ENCODE measurements around the gene LY6G5B.

The LY6G5B gene

DNA sequence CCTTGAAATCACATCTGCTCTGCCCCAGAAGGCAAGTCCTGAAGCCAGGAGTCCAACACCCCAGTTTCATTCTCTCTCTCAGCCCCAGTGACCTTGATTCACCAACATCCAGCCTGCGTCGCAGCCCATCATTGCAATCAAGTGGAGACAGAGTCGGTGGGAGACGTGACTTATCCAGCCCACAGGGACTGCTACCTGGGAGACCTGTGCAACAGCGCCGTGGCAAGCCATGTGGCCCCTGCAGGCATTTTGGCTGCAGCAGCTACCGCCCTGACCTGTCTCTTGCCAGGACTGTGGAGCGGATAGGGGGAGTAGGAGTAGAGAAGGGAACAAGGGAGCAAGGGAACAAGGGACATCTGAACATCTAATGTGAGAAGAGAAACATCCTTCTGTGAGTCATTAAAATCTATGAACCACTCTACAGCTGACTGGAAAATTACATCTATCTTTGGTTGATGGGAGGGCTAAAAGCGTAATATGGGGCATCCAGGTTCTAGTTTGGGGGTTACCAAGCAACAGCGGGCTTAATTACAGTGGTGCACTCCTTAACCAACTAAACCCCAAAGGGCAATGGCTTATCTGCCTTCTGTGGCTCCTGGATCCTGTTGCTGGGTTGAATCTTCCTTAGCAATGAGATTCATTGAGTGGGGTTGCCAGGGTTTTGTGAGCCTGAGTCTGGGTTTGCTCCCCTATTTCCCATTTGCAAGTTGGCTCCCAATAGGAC, 47.9 kb downstream of the LY6G5B start:
- Histone ChIP-seq H3K27me3 (ENCODE audit: control insufficient read depth in 3 of 3, insufficient read depth in 3 of 3, low read depth in 1 of 3, low read length in 3 of 3) (peaks cover 0 to 3% (median 0%) of the 10 kb centered on the region in 3 experiments), H3K14ac (ENCODE audit: low read length) (no peak overlapping the region), H3K27ac (replicated peaks; ENCODE audit: low read length) (no peak overlapping the region), H3K4me3 (ENCODE audit: low read length in 2 of 2) (no peak overlapping the region), H2BK15ac (ENCODE audit: low read length) (no peak overlapping the region), H3K4ac (ENCODE audit: low read length) (no peak overlapping the region), H3K36me3 (replicated peaks in 1 of 2; ENCODE audit: control insufficient read depth in 2 of 2, insufficient read depth in 2 of 2, low read length in 2 of 2) (no peaks in the 10 kb centered on the region), H4K8ac (ENCODE audit: low read depth, low read length) (no peak overlapping the region), H2BK12ac (ENCODE audit: low read length) (no peak overlapping the region), H3K9ac (ENCODE audit: low read depth, low read length, poor library complexity) (no peak overlapping the region), H2BK120ac (ENCODE audit: low read depth, low read length) (no peak overlapping the region), H3K9me3 (replicated peaks in 1 of 2; ENCODE audit: control insufficient read depth in 2 of 2, insufficient read depth in 1 of 2, low read depth in 1 of 2, low read length in 2 of 2) (no peaks in the 10 kb centered on the region), H2BK5ac (ENCODE audit: low read length) (no peak overlapping the region), H2AFZ (ENCODE audit: low read length) (no peak overlapping the region), H3K4me1 (ENCODE audit: control insufficient read depth in 2 of 2, insufficient read depth in 1 of 2, low read depth in 1 of 2, low read length in 2 of 2) (peaks cover 13 to 14% of the 10 kb centered on the region in 2 donors), H3K79me1 (ENCODE audit: low read depth, low read length) (no peaks in the 10 kb centered on the region), H2AK5ac (ENCODE audit: low read depth, low read length) (peak overlapping the region; percentile 71), H3K23ac (ENCODE audit: low read depth, low read length, poor library complexity) (peak overlapping the region; percentile 71), H4K91ac (ENCODE audit: low read depth, low read length, poor library complexity) (no peak overlapping the region), H3K18ac (ENCODE audit: low read length) (no peak overlapping the region), H3K4me2 (ENCODE audit: insufficient read depth, low read length, poor library complexity, severe bottlenecking) (no peak overlapping the region)
- no peak for DNase-seq (ENCODE audit: low spot score)
- no CpG with 5 or more reads among the region's 10 CpGs for WGBS, 2 donors (ENCODE audit: extremely low coverage in 2 of 2, insufficient read length in 2 of 2, insufficient replicate concordance in 1 of 2)

DNA sequence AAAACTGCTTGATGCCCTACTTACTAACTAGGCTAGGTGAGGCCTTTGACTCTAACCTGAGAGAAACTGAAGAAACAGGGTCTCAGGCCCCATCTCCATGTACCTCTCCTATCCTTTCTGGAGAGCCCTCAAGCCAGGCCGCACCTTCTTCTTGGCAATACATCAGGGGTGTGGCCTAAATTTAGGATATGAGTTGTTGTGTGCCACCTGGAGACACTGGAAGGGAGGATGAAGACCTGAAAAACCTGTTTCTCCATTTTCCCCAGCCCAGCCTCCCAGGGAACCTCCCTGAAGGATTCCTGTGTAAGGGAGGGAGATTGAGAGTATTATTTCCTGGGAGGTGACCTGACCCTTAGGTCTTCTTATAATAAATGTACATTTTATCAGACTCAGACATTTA, 48.5 kb downstream of the LY6G5B start:
- H2BK5ac ChIP-seq (ENCODE audit: low read length): no peak overlapping the region
- no CpG with 5 or more reads among the region's 1 CpG for WGBS, 2 donors (ENCODE audit: extremely low coverage in 2 of 2, insufficient read length in 2 of 2, insufficient replicate concordance in 1 of 2)

DNA sequence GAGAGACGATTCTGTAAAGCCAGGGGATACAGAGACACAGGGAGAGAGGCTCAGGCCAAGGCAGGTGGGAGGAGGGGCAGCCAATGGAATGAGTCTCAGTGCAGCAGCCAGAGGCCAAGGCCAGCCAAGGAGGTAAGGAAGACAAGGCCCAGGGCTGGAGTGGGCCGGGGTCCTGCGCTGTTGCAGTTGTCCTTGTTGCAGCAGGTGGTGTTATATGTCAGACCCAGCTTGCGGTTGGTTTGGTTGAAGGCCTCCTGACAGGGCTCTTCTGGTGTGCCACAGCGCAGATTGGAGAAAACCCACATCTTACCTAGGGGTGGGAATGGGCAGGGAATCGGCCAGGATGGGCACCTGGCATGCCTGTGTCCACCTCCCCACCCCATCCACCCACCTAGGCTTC, 49.2 kb downstream of the LY6G5B start:
- Histone ChIP-seq H2BK120ac (ENCODE audit: low read depth, low read length) (no peak overlapping the region), H3K27me3 (ENCODE audit: control insufficient read depth in 3 of 3, insufficient read depth in 3 of 3, low read depth in 1 of 3, low read length in 3 of 3) (peaks cover 0 to 3% (median 0%) of the 10 kb centered on the region in 3 experiments), H3K4me2 (ENCODE audit: insufficient read depth, low read length, poor library complexity, severe bottlenecking) (no peak overlapping the region), H3K79me1 (ENCODE audit: low read depth, low read length) (no peaks in the 10 kb centered on the region), H4K8ac (ENCODE audit: low read depth, low read length) (no peak overlapping the region), H2AK5ac (ENCODE audit: low read depth, low read length) (peak overlapping the region; percentile 57), H3K9ac (ENCODE audit: low read depth, low read length, poor library complexity) (no peak overlapping the region), H2AFZ (ENCODE audit: low read length) (no peak overlapping the region), H3K4me3 (ENCODE audit: low read length in 2 of 2) (no peak overlapping the region), H3K4ac (ENCODE audit: low read length) (no peak overlapping the region), H3K9me3 (replicated peaks in 1 of 2; ENCODE audit: control insufficient read depth in 2 of 2, insufficient read depth in 1 of 2, low read depth in 1 of 2, low read length in 2 of 2) (no peaks in the 10 kb centered on the region), H3K36me3 (replicated peaks in 1 of 2; ENCODE audit: control insufficient read depth in 2 of 2, insufficient read depth in 2 of 2, low read length in 2 of 2) (peaks cover 0 to under 1% of the 10 kb centered on the region in 2 donors), H2BK15ac (ENCODE audit: low read length) (no peak overlapping the region), H3K23ac (ENCODE audit: low read depth, low read length, poor library complexity) (peak overlapping the region; percentile 8), H2BK5ac (ENCODE audit: low read length) (no peak overlapping the region), H3K14ac (ENCODE audit: low read length) (no peak overlapping the region), H4K91ac (ENCODE audit: low read depth, low read length, poor library complexity) (no peak overlapping the region), H3K18ac (ENCODE audit: low read length) (no peak overlapping the region), H3K4me1 (ENCODE audit: control insufficient read depth in 2 of 2, insufficient read depth in 1 of 2, low read depth in 1 of 2, low read length in 2 of 2) (peaks cover 5 to 7% of the 10 kb centered on the region in 2 donors), H2BK12ac (ENCODE audit: low read length) (no peak overlapping the region), H3K27ac (replicated peaks; ENCODE audit: low read length) (no peak overlapping the region)
- WGBS, 2 donors (ENCODE audit: extremely low coverage in 2 of 2, insufficient read length in 2 of 2, insufficient replicate concordance in 1 of 2): no CpG with 5 or more reads among the region's 6 CpGs
- DNase-seq (ENCODE audit: low spot score): no peak

More for the DNA sequence above, 48.5 kb downstream of the LY6G5B start:
- H3K9me3 ChIP-seq (replicated peaks in 1 of 2; ENCODE audit: control insufficient read depth in 2 of 2, insufficient read depth in 1 of 2, low read depth in 1 of 2, low read length in 2 of 2): no peaks in the 10 kb centered on the region
- no peak for DNase-seq (ENCODE audit: low spot score)
- H4K8ac ChIP-seq (ENCODE audit: low read depth, low read length): no peak overlapping the region
- H2AFZ ChIP-seq (ENCODE audit: low read length): no peak overlapping the region
- no peak overlapping the region for H2BK15ac ChIP-seq (ENCODE audit: low read length)
- H3K4ac ChIP-seq (ENCODE audit: low read length): no peak overlapping the region
- H3K4me1 ChIP-seq (ENCODE audit: control insufficient read depth in 2 of 2, insufficient read depth in 1 of 2, low read depth in 1 of 2, low read length in 2 of 2): peaks cover 12 to 14% of the 10 kb centered on the region in 2 donors
- no peak overlapping the region for H2AK5ac ChIP-seq (ENCODE audit: low read depth, low read length)
- H3K27ac ChIP-seq (replicated peaks; ENCODE audit: low read length): no peak overlapping the region
- H3K4me2 ChIP-seq (ENCODE audit: insufficient read depth, low read length, poor library complexity, severe bottlenecking): no peak overlapping the region
- H3K27me3 ChIP-seq (ENCODE audit: control insufficient read depth in 3 of 3, insufficient read depth in 3 of 3, low read depth in 1 of 3, low read length in 3 of 3): peaks cover 0 to 3% (median 0%) of the 10 kb centered on the region in 3 experiments
- no peak overlapping the region for H3K18ac ChIP-seq (ENCODE audit: low read length)
- H2BK120ac ChIP-seq (ENCODE audit: low read depth, low read length): no peak overlapping the region
- no peak overlapping the region for H4K91ac ChIP-seq (ENCODE audit: low read depth, low read length, poor library complexity)
- no peak overlapping the region for H3K9ac ChIP-seq (ENCODE audit: low read depth, low read length, poor library complexity)
- H3K36me3 ChIP-seq (replicated peaks in 1 of 2; ENCODE audit: control insufficient read depth in 2 of 2, insufficient read depth in 2 of 2, low read length in 2 of 2): no peaks in the 10 kb centered on the region
- H3K23ac ChIP-seq (ENCODE audit: low read depth, low read length, poor library complexity): no peak overlapping the region
- no peak overlapping the region for H3K4me3 ChIP-seq (ENCODE audit: low read length in 2 of 2)
- H3K14ac ChIP-seq (ENCODE audit: low read length): no peak overlapping the region
- no peak overlapping the region for H2BK12ac ChIP-seq (ENCODE audit: low read length)
- no peaks in the 10 kb centered on the region for H3K79me1 ChIP-seq (ENCODE audit: low read depth, low read length)

DNA sequence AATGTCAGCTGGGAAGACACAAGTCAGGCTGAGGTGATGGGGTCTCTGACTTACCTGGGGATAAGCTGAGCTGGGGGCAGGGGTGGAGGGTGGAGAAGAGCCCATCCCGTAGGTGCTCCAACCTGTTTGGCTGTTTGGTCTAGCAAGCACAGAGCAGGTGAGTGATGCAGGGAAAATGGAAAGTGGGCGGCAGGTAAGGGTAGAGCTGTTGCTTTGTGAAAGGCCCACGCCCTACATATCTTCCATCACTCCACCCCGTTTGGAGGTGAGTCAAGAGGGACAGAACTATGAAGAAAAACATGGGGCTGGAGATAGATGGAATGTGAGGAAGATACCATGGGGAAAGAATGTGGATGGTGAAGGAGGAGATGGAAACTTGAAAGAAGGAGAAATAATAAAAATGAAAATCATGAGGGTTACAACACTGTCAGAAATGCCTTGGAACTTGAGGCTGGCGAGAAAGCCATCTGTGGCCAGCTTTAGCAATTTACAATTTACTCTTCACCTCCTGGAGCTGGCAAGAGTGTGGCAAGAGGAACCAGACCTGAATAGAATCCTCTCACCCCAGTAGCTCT, 50.5 kb downstream of the LY6G5B start:
- H3K9me3 ChIP-seq (replicated peaks in 1 of 2; ENCODE audit: control insufficient read depth in 2 of 2, insufficient read depth in 1 of 2, low read depth in 1 of 2, low read length in 2 of 2): no peaks in the 10 kb centered on the region
- no peak overlapping the region for H4K91ac ChIP-seq (ENCODE audit: low read depth, low read length, poor library complexity)
- no peak overlapping the region for H3K27ac ChIP-seq (replicated peaks; ENCODE audit: low read length)
- peak overlapping the region; percentile 4 for H2BK5ac ChIP-seq (ENCODE audit: low read length)
- H2BK15ac ChIP-seq (ENCODE audit: low read length): no peak overlapping the region
- H3K14ac ChIP-seq (ENCODE audit: low read length): no peak overlapping the region
- peak overlapping the region in 1 of 2 donors; percentile 44 for H3K4me3 ChIP-seq (ENCODE audit: low read length in 2 of 2)
- no peak overlapping the region for H2BK12ac ChIP-seq (ENCODE audit: low read length)
- no peak overlapping the region for H2AK5ac ChIP-seq (ENCODE audit: low read depth, low read length)
- H3K9ac ChIP-seq (ENCODE audit: low read depth, low read length, poor library complexity): no peak overlapping the region
- H4K8ac ChIP-seq (ENCODE audit: low read depth, low read length): no peak overlapping the region
- H3K18ac ChIP-seq (ENCODE audit: low read length): no peak overlapping the region
- H3K79me1 ChIP-seq (ENCODE audit: low read depth, low read length): no peaks in the 10 kb centered on the region
- no peak for DNase-seq (ENCODE audit: low spot score)
- WGBS, 2 donors (ENCODE audit: extremely low coverage in 2 of 2, insufficient read length in 2 of 2, insufficient replicate concordance in 1 of 2): no CpG with 5 or more reads among the region's 5 CpGs
- peaks cover 0 to 2% of the 10 kb centered on the region in 2 donors for H3K4me1 ChIP-seq (ENCODE audit: control insufficient read depth in 2 of 2, insufficient read depth in 1 of 2, low read depth in 1 of 2, low read length in 2 of 2)
- H3K36me3 ChIP-seq (replicated peaks in 1 of 2; ENCODE audit: control insufficient read depth in 2 of 2, insufficient read depth in 2 of 2, low read length in 2 of 2): peaks cover 5 to 8% of the 10 kb centered on the region in 2 donors
- H3K27me3 ChIP-seq (ENCODE audit: control insufficient read depth in 3 of 3, insufficient read depth in 3 of 3, low read depth in 1 of 3, low read length in 3 of 3): peaks cover 0 to 3% (median 0%) of the 10 kb centered on the region in 3 experiments
- no peak overlapping the region for H2AFZ ChIP-seq (ENCODE audit: low read length)
- no peak overlapping the region for H3K4me2 ChIP-seq (ENCODE audit: insufficient read depth, low read length, poor library complexity, severe bottlenecking)
- no peak overlapping the region for H3K23ac ChIP-seq (ENCODE audit: low read depth, low read length, poor library complexity)
- no peak overlapping the region for H3K4ac ChIP-seq (ENCODE audit: low read length)
- no peak overlapping the region for H2BK120ac ChIP-seq (ENCODE audit: low read depth, low read length)

Measured in neuronal stem cell (in vitro differentiated cells).